H54 (cell line): ENCODE measurements around the gene TCFL5.

ENCODE experiments used
- DNase-seq: peaks from one replicate; pipeline ENCODE4 v3.0.0; 2011; ENCODE audit warnings: low spot score, mixed read lengths; ENCODE audit not compliant: insufficient read length
- FAIRE-seq: peaks from 3 replicates; lab custom pipeline; 2011; peaks lifted over from hg19 to GRCh38; lab: Jason Lieb, UNC
- POLR2A ChIP-seq: IDR thresholded peaks from 2 replicates; pipeline ENCODE4 v1.6.1; 2011; ENCODE audit warnings: low read depth, mild to moderate bottlenecking, low read length

The TCFL5 gene

DNA sequence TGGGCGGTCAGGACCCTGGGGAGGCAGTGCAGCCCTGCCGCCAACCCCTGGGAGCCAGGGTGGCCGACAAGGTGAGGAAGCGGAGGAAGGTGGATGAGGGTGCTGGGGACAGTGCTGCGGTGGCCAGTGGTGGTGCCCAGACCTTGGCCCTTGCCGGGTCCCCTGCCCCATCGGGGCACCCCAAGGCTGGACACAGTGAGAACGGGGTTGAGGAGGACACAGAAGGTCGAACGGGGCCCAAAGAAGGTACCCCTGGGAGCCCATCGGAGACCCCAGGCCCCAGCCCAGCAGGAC, 48.8 kb downstream of the TCFL5 start:
- TF ChIP-seq POLR2A = no peak
- no peak for DNase-seq
- FAIRE-seq = no peak

DNA sequence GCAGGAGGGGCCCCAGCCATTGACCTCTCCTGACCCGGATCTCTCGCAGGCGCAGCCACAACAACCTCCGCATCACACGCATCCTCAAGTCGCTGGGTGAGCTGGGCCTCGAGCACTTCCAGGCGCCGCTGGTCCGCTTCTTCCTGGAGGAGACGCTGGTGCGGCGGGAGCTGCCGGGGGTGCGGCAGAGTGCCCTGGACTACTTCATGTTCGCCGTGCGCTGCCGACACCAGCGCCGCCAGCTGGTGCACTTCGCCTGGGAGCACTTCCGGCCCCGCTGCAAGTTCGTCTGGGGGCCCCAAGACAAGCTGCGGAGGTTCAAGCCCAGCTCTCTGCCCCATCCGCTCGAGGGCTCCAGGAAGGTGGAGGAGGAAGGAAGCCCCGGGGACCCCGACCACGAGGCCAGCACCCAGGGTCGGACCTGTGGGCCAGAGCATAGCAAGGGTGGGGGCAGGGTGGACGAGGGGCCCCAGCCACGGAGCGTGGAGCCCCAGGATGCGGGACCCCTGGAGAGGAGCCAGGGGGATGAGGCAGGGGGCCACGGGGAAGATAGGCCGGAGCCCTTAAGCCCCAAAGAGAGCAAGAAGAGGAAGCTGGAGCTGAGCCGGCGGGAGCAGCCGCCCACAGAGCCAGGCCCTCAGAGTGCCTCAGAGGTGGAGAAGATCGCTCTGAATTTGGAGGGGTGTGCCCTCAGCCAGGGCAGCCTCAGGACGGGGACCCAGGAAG, 49.3 kb downstream of the TCFL5 start:
- DNase-seq (no peak), FAIRE-seq (no peak)
- TF ChIP-seq POLR2A = no peak

DNA sequence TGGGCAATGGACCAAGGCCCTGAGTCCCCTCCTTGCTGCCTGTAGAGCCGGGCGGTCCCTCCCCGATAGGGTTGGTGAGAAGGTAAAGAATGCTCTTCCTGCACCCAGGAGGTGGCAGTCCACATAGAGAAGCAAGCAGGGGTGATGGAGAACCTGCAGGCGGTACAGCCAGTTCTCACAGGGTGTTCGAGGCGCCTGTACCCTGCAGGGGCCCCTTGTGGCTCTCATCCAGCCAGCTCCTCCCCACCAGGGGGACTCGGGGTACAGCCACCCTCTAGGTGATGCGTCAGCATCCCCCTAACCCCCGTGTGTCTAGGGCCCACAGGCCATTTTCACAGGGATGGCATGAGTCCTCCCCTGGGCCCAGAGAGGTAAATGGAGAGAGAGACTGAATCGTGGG, 49.9 kb downstream of the TCFL5 start:
- no peak for TF ChIP-seq POLR2A
- no peak for DNase-seq
- no peak for FAIRE-seq

DNA sequence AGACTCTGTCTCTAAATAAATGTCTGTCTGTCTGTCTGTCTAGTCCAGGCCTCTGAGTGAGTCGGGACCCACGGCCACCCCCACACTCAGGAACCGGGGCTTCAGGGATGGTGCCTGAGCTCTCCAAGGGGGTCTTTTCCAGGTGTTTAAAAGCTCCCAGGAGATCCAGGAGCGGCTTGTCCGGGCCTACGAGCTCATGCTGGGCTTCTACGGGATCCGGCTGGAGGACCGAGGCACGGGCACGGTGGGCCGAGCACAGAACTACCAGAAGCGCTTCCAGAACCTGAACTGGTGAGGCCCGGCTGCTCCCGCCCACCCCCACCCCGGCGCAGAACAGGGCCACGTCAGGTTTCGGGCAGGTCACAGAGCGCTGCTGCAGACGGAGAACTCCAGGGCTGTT, 50.3 kb downstream of the TCFL5 start:
- no peak for TF ChIP-seq POLR2A
- no peak for FAIRE-seq
- no peak for DNase-seq

DNA sequence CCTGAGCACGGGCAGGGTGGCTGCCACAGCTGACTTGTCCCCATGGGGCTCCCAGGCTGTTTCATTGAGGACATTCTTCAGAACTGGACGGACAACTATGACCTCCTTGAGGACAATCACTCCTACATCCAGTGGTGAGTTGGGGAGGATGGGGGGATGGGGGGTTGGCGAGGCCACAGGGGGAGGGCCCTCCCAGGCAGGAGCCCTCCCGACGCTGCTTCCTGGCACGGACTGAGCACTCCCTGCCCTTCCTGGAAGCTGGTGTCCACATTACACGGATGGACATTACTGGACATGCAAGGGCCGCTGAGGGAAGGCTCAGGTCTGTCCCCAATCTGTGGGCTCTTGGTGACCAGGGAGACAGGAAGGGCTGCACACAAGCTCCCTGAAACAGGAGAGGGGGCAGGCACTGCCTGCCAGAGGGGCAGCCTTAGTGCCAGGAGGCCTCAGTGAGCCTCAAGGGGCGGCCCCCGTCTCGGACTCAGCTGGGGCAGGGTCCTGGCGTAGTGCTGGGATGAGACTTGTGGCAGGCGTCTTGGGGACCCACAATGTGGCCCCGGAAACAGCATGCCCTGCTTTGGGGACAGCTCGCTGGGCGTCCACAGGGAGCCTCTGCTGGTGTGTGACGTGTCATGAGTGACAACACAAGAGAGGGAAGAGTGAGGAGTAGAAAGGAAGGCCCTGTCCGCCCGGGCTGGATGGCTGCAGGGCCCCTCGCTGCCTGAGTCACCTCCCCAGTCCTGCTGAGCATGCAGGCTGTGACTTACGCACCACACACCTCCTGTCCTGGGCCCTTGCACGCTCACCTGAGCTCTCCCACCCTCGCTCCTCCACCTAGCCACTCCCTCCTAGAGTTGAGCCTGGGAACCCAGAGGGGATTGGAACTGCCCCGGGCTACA, 51.8 kb downstream of the TCFL5 start:
- FAIRE-seq (no peak), DNase-seq (no peak)
- no peak for TF ChIP-seq POLR2A

DNA sequence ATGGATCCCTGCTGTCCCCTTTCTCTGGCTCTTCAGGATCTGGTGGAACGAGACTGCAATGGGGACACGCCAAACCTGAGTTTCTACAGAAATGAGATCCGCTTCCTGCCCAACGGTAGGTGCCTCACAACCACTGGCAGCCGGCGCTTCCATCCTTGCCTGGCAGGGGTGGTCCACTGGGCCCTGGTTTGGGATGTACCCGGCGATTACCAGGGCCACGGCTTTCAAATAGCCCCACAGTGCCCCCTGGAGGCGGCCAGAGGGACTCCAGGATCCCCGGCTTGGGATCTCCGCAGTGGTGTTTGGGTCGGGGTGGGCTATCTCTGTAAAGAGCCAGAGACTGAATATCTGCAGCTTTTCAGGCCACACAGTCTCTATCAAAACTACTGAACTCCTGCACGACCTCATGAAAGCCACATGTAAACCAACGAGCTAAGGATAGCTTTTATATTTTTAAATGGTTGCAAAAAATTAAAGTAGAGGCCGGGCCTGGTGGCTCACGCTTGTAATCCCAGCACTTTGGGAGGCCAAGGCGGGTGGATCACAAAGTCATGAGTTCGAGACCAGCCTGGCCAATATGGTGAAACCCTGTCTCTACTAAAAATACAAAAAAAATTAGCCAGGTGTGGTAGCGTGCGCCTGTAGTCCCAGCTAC, 53.3 kb downstream of the TCFL5 start:
- FAIRE-seq (no peak), DNase-seq (peak; percentile 85)
- no peak for TF ChIP-seq POLR2A

DNA sequence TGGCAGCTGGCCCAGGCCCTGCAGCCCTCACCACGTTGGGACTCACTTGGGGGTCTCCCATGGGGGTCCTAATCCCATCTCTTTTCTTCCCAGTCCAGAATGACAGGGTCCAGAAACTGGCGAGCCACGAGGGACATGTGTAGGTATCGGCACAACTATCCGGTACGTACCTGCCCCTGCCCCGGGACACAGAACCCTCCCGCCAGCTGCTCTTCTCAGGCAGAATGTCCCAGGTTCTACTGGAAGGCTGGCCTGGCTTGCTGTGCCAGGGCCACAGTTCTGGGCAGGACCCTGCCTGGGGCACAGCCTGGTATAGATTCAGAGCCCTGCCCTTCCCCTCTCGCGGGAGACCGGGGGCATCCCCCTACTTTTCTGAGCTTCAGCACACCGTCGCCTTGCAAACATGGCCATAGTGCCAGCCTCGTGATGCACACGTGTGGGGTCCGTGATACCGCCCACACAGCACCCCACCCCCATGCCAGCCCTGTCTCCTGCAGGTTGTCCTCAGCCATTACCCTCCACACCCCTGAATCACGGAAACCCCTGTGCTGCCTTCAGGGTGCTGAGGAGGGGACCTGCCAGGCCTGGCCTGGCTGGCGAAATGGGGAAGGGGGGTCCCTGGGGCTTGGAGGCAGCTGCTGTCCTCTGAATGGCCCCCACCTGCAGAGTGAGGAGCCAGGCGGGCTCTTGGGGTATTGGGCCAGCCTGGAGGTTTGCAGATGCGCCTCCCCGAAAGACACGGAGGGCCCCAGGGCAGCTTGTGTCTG, 54.0 kb downstream of the TCFL5 start:
- FAIRE-seq (no peak), DNase-seq (no peak)
- TF ChIP-seq POLR2A = no peak

DNA sequence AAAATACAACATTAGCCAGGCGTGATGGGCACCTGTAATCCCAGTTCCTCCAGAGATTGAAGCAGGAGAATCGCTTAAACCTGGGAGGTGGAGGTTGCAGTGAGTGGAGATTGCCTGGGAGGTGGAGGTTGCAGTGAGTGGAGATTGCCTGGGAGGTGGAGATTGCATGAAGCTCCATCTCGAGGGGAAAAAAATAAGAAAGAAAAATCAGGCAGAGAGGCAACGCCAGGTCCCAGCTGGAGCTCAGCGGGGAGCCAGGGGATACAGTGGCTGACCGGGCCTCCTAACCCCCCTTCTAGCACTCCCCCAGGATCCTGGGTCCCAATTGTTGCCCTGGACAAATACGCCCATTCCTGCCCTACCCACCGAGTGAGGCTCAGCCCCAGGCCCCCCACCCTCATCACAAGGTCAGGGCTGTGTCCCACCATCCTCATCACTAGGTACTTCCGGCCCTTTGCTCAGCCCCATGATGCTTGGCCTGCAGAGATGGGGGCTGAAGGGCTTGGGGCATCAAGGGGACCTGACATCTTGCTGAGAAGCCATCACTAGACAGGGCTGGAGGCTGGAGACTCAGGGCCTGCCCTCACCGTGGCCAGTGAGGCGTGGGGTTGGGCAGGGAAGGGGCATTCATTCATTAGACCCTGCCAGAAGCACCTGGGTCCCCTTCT, 55.1 kb downstream of the TCFL5 start:
- no peak for FAIRE-seq
- no peak for DNase-seq
- no peak for TF ChIP-seq POLR2A

DNA sequence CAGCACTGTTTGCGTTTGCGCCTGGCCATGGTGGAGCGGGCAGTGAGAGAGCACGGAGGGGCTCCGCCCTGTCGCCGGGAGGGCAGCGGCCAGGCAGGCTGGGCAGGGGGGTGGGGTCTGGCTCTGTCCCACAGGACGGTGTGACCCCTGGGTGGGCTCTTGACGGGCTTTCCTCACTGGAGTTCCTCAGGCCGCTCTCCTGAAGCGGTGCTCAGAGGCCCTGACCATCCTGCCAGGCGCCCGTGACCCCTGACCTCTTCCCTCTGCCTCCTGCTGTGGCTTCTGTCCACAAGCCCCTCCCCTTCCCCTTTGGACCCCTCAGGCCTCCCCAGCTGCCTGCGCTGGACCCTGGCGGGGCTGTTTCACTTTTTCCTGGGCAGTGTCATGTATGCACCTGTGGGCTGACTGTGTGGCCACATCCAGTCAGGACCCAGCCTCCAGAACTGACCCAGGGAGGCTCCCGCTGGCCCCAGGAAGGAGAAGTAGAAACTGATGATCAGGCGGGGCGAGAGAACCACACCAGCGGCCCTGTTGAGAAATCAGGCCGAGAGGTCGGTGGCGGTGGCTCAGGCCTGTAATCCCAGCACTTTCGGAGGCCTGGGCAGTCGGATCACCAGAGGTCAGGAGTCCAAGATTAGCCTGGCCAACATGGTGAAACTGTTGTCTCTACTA, 55.8 kb downstream of the TCFL5 start:
- FAIRE-seq (no peak), DNase-seq (no peak)
- 0 out of 2 replicates have a peak, but pooled peaks have one; percentile 2 for TF ChIP-seq POLR2A

DNA sequence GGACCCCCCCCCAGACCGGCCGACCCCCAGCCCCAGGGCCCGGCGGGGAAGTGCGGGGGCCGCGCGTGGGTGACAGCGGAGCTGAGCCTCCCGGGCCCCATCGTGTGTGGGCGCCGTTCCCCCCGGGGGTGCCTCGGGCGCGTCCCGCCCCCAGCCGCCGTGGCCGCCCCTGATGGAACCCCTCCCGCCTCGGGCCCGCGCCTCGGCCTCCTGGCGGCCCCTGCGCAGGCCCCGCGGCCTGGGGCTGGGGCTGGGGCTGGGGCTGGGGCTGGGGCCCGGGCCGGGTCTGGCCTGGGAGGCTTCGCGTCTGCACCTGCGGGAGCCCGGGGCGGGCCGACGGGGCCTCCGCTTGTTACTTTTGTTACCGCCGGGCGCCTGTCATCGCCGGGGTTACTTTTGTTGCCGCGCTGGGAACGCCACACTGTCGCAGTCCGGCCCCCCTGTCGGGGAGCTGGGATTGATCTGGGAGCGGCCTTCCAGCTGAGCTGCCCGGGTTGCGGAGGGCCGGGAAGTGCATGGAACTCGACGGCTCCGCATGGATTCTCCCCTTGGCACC, 56.4 kb downstream of the TCFL5 start:
- FAIRE-seq (no peak), DNase-seq (no peak)
- 0 out of 2 replicates have a peak, but pooled peaks have one; percentile 10 for TF ChIP-seq POLR2A

DNA sequence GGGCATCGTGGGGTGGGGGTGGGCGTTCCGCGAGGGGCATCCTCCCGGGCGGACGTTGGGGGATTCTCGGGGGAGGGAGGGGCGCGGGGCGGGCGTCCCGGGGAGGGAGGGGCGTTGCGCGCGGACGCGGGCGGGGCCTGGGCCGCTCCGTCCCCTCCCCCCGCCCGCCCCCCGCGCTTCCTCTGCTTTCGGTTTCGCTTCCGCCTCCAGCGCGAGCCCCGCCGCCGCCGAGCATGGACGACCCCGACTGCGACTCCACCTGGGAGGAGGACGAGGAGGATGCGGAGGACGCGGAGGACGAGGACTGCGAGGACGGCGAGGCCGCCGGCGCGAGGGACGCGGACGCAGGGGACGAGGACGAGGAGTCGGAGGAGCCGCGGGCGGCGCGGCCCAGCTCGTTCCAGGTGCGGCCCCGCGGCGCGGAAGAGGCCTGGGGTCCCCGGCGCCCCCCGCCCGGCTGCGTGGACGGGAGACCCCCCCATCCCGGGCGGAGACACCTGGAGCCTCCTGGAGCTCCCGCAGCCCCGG, 56.9 kb downstream of the TCFL5 start, which contains the start of gene OGFR:
OGFR (plus strand) TSS at position 209 of the 528 bp plus-strand sequence; CDS start at position 234, 25 bp downstream.
- peak; percentile 78 for TF ChIP-seq POLR2A
- FAIRE-seq = no peak
- no peak for DNase-seq

DNA sequence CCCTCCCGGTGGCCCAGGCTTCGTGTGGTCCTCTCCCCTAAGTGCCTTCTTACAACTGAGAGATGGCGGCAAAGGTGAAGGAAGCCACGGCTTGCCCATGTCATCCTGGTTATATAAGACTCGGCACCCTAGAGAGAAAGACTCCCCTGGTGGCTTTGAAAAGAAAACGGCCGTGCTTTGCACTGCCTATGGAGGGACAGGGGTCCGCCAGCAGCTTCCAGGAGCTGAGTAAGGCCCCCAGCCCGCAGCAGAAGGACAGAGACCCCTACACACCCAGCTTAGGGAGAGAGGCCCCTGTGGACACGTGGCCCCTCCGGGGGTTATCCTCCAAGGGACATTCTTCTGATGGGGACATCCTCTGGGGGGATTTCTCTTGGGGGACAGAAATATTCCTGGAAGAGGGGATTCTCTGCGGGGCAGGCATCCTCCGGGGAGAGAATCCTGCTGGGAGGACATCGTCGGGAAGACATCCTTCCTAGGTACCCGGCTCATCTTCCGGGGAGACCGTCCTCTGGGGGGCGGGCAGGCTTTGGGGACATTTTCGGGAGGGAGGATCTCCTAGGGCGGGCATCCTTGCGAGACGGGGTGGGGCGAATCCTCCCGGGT, 57.5 kb downstream of the TCFL5 start:
- no peak for FAIRE-seq
- no peak for DNase-seq
- no peak for TF ChIP-seq POLR2A
